Uterus (tissue), 2 donors: ENCODE results near the gene KRTAP4-7.

Experiments used
- CTCF ChIP-seq, 4 experiments: fragments of 200-600 bp in 2 of 4; fragments of 450-650 bp in 2 of 4; sonication (generic) in 2 of 4; IDR thresholded peaks; one replicate each; pipeline ENCODE4 v1.5.1; 2016 to 2019; ENCODE audit warnings: antibody characterized with exemption in 4 of 4, mild to moderate bottlenecking in 2 of 4, moderate library complexity in 1 of 4
- POLR2A ChIP-seq, 2 donors: fragments of 450-650 bp; IDR thresholded peaks; one replicate each; pipeline ENCODE4 v1.6.1; 2016; ENCODE audit warnings: antibody characterized with exemption in 2 of 2, mild to moderate bottlenecking in 1 of 2, moderate library complexity in 1 of 2

GRCh38 chr17:41057547-41057946 is 26.4 kb upstream of the KRTAP4-7 start:
- TF ChIP-seq CTCF (IDR thresholded peaks at IDR 0.05) (no peak), POLR2A (IDR thresholded peaks at IDR 0.05) (no peak)
